NCI-H748 treated with DMSO at 0.1 percent for 48 hours (cell line): ENCODE measurements around the gene TMEM253.
A peak's percentile ranks its signal among the peaks of the same experiment; 100 is the strongest.

ENCODE experiments used
- DNase-seq: peaks from one replicate; lab custom pipeline; 2025; lab: John Stamatoyannopoulos, UW

The TMEM253 gene

GRCh38 chr14:21090940-21091663 lies 9.8 kb upstream of the TMEM253 start:
- no peak for DNase-seq

DNA sequence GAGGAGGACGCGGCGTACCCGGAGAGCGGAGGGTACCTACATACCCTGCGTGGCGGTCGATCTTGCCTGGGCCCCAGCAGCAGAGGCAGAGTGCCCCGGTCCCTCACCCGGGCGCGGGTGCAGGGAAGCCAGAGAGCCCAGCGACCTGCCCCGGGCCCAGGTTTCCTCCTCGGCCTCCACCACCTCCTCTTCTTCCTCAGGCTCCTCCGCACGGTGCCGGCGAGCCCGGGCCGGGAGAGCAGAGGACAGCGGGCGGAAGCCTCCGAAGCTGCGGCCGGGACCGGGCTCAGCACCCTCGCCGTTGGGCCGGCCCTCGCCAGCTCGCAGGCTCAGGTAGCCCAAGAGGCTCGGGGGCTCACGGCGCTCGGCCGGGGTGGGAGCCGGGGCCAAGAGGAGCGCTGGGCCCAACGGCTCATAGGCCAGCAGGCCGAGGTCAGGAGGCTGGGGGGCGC lies 9.0 kb upstream of the TMEM253 start:
- DNase-seq, result no peak

- peak; percentile 10 for DNase-seq
Measured at GRCh38 chr14:21092273-21093011, 8.4 kb upstream of the TMEM253 start.

GRCh38 chr14:21093018-21093417 lies 7.8 kb upstream of the TMEM253 start:
- DNase-seq, result no peak

- DNase-seq, result no peak
Measured at GRCh38 chr14:21093769-21094681, 6.8 kb upstream of the TMEM253 start.

DNA sequence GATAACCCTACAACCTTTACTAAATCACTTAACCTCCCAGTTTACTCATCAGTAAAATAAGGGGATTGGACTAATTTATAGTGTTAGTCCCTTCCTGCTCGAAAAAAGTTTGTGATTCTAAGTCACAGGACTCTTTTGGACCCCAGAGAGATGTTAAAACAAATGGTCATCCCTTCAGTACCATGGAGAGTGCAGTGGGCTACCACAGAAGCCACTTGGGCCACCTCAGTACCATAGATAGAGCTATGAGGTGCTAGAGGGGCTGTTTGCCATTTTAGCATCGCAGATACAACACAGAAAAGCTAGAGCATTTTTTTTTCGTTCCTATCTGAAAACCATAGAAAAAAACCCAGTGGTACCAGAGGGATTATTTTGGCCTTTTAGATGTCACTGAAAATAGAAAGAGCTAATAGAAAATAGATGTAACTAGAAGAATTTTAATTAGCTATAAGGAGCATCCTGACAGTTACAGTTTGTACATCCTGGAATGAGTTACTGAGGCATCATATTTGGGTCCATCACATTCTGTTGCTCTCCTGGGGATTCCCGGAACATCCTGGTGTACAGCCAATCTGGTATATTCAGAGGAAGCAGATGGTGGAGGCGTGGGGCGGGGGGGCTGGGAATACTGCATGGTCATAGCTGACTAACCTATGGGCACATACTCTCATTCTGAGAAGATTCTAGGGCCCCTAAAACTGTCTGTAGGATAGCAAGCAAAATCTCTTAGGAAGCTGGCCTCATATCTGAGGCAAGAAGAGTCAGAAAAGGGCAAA lies 5.2 kb upstream of the TMEM253 start:
- no peak for DNase-seq

DNA sequence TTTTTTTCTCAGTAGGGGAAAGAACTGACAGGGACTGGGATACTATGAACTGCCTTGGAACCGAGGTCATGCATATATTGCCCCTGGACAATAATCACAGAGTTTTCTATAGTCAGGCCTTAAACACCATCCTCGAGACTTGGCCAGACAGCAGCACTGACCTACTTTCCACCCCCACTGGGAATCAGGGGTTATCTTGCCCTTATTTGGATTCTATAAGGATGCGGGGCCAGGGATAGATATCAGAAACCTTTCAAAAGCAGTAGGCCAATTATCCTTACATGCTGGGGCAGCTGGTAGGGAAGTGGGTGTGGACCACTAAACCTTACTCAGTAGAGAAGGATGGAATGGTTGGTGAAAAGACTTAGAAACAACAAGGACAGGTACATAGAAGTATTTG lies 4.4 kb upstream of the TMEM253 start:
- DNase-seq, result no peak

DNA sequence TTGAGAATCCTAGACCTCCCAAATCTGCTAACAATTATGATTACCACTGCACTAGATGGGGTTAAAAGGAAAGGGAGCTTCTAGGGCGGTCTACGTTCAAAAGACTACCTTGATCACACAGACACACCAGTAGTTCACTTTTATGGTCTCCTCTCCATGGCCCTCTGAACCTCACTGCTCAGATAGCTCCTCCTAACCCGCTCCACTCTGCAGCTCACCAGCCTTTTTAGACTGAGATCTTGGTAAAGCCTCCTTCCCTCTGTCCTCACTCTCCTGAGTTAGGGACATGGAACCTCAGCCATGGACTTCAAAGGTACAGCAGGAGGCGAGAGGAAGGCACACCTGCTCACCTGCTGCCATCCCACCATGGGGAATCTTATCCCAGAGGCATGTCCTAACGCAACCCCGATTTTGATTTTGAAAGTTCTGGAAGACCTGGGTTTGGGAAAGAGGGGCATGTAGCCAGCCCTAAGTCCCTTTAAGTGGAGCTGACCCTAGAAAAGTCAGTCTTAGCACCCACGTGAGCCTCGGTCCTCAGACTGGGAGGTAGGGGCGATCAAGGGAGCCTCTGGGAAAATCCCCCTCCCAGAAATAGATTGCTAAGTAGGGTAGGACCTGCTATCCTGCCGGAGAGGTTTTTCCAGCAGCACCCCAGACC lies 3.8 kb upstream of the TMEM253 start:
- DNase-seq, result peak; percentile 5

DNA sequence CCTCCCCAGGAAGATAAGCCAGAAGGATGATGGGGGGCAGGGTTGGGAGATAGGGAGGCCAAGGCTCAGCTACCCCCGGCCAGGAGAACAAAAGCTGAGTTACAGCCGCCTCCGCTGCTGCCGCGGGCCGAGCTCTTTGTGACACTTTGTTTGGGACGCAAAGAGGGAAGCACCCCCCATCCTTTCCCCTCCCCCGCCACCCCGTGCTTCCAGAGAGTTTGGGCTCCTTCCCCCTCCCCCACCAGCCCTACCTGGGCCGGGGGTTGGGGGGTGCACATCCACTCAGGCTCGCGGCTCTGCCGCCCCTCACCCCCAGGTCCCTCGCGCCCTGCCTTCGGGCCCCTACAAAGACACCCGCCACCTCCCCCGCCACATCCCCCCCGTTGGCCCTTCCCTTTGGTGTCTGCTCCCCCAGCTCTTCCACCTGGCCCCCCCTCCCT lies 3.2 kb upstream of the TMEM253 start:
- DNase-seq, result no peak

- peak; percentile 8 for DNase-seq
Measured at GRCh38 chr14:21098076-21098891, 2.6 kb upstream of the TMEM253 start, which contains the start of gene ZNF219. TSS of gene ZNF219 (minus strand) at chr14:21098655. CDS start at chr14:21093591, 5,064 bp downstream.

GRCh38 chr14:21098892-21099595 lies 1.8 kb upstream of the TMEM253 start:
- DNase-seq, result peak; percentile 16

- no peak for DNase-seq
Measured at GRCh38 chr14:21099596-21099985, 1.3 kb upstream of the TMEM253 start.

DNA sequence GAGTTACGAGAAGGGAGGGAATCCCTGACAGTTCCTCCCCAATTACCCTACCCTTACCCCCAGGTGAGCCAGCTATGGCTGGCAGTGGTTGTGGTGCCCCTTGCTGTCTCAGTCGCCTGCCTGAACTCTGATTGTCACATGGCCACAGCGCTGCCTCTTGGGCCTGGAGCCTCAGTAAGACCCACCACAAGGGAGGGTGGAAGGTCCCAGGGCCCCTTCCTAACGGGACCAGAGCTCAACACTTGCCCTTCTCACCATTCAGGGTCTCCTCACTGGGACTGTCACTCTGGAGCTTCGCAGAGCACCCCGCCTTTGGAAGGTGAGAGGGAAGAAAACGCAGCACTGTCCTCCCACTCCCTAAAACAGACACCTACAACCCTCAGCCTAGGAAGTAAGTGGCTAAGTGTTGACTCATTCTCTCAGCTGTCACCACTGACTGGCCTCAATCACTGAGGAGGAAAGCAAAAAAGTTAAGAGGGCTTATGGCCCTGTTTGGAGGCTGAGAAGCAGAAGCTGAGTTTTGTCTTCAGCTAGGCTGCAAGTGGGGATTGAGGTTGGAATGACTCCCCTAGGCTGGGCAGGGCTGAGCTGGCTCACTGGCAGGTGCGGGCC lies 1.0 kb downstream of the TMEM253 start:
- no peak for DNase-seq

DNA sequence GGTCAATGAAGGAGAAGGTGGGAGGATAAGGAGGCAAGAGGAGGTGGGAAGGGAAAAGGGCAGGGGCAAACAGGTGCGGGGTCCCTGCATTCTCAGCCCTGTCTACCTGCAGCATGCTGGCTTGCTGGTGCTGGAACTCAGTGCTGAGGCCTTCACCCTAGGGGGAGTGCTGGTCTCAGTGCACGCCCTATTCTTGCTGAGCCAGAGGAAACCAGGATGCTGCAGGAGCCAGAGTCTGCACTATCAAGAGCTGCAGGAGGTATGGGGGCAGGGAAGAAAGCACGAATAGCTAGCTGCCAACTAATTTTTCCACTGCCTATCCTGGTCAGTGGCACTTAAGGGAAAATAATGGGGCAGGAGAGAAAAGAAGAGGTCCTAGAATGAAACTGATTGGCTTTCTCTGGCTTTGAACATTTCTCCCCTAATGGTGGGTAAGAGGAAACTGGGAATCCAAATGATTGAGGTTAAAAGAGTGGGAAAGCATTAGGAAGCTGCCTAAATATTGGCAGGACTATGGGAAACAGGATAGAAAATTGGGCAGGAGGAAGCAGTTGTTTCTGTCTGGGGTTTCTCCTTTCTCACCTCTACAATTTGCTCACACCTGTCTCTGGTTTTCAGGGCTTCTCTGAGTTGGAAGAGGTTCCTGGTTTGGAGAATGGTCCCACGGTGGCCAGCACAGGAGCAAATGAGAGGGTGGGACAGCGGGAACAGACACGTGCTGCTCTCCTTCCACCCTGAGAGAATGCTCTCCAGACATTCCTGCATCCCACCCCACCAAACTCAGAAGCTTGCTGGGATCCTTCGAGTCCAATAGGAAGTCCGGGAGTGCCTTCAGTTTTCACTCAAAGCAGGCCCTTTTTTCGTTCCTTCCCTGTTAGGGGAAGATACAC lies 1.9 kb downstream of the TMEM253 start:
- DNase-seq, result no peak

GRCh38 chr14:21103411-21103709 lies 2.5 kb downstream of the TMEM253 start:
- DNase-seq, result no peak

GRCh38 chr14:21103710-21104447 lies 3.0 kb downstream of the TMEM253 start:
- peak; percentile 93 for DNase-seq

- DNase-seq, result peak; percentile 77
Measured at GRCh38 chr14:21104448-21105060, 3.7 kb downstream of the TMEM253 start.
